RWPE2 (cell line): ENCODE data around the gene FYB2.

Experiments
- ATAC-seq: fragments of 200-7000 bp; cut with Tn5 transposase; 3 replicates; pipeline ENCODE4 v1.9.1; 2021; ENCODE audit warnings: low read depth
- DNase-seq: peaks from one replicate; pipeline ENCODE4 v3.0.0-alpha.2; 2020; ENCODE audit warnings: low spot score
- H3K27ac ChIP-seq: fragments of 450-650 bp; 2 replicates; pipeline ENCODE4 v1.5.1; 2017; ENCODE audit warnings: mild to moderate bottlenecking; ENCODE audit not compliant: poor library complexity, severe bottlenecking
- H3K27me3 ChIP-seq: fragments of 250-450 bp; sonication (Bioruptor Pico); 2 replicates; pipeline ENCODE4 v1.5.1; 2021; ENCODE audit warnings: mild to moderate bottlenecking, moderate library complexity; ENCODE audit not compliant: insufficient read depth, poor library complexity, severe bottlenecking
- H3K36me3 ChIP-seq: fragments of 250-450 bp; sonication (Bioruptor Pico); 2 replicates; pipeline ENCODE4 v1.5.1; 2020; ENCODE audit warnings: low read depth, mild to moderate bottlenecking, moderate library complexity
- H3K4me1 ChIP-seq: fragments of 250-450 bp; sonication (Bioruptor Pico); 2 replicates; pipeline ENCODE4 v1.5.1; 2021; ENCODE audit warnings: mild to moderate bottlenecking, moderate library complexity; ENCODE audit not compliant: insufficient read depth, poor library complexity, severe bottlenecking
- H3K4me3 ChIP-seq: fragments of 250-450 bp; sonication (Bioruptor Pico); 2 replicates; pipeline ENCODE4 v1.5.1; 2021; ENCODE audit warnings: mild to moderate bottlenecking, moderate library complexity; ENCODE audit not compliant: severe bottlenecking
- H3K9me3 ChIP-seq: fragments of 250-450 bp; sonication (Bioruptor Pico); 2 replicates; pipeline ENCODE4 v1.5.1; 2021; ENCODE audit warnings: mild to moderate bottlenecking, moderate library complexity; ENCODE audit not compliant: severe bottlenecking
- CTCF ChIP-seq: fragments of 450-650 bp; IDR thresholded peaks from one replicate; pipeline ENCODE4 v1.5.1; 2017; ENCODE audit warnings: mild to moderate bottlenecking, moderate library complexity; ENCODE audit not compliant: poor library complexity, severe bottlenecking

Gene FYB2

GRCh38 chr1:56816264-56816663, 2.9 kb downstream of the FYB2 start:
- no peak for DNase-seq
- no peak for TF ChIP-seq CTCF
- H3K27ac ChIP-seq = no peak overlapping the region
- ATAC-seq = no peak
- H3K9me3 ChIP-seq = no peaks in the 10 kb centered on the region
- no peaks in the 10 kb centered on the region for H3K36me3 ChIP-seq
- H3K27me3 ChIP-seq = no peaks in the 10 kb centered on the region
- no peaks in the 10 kb centered on the region for H3K4me1 ChIP-seq
- H3K4me3 ChIP-seq = no peak overlapping the region

GRCh38 chr1:56814205-56814604, 5.0 kb downstream of the FYB2 start:
- no peak for DNase-seq
- H3K27ac ChIP-seq = no peak overlapping the region
- no peak overlapping the region for H3K4me3 ChIP-seq
- H3K27me3 ChIP-seq = no peaks in the 10 kb centered on the region
- H3K9me3 ChIP-seq = no peaks in the 10 kb centered on the region
- no peaks in the 10 kb centered on the region for H3K4me1 ChIP-seq
- no peak for ATAC-seq
- no peaks in the 10 kb centered on the region for H3K36me3 ChIP-seq
- TF ChIP-seq CTCF = no peak

- H3K27ac ChIP-seq = no peak overlapping the region
- no peak for TF ChIP-seq CTCF
- no peaks in the 10 kb centered on the region for H3K36me3 ChIP-seq
- no peaks in the 10 kb centered on the region for H3K9me3 ChIP-seq
- DNase-seq = no peak
- no peaks in the 10 kb centered on the region for H3K4me1 ChIP-seq
- no peaks in the 10 kb centered on the region for H3K27me3 ChIP-seq
- ATAC-seq = no peak
- H3K4me3 ChIP-seq = no peak overlapping the region
Measured at GRCh38 chr1:56811331-56811730, 7.9 kb downstream of the FYB2 start.

- Histone ChIP-seq H3K4me3 (no peak overlapping the region), H3K27me3 (no peaks in the 10 kb centered on the region), H3K9me3 (no peaks in the 10 kb centered on the region), H3K4me1 (no peaks in the 10 kb centered on the region), H3K36me3 (no peaks in the 10 kb centered on the region), H3K27ac (no peak overlapping the region)
- TF ChIP-seq CTCF = no peak
- no peak for DNase-seq
- ATAC-seq = no peak
Measured at GRCh38 chr1:56808410-56808809, 10.8 kb downstream of the FYB2 start.

GRCh38 chr1:56806804-56807203, 12.4 kb downstream of the FYB2 start:
- ATAC-seq = no peak
- no peaks in the 10 kb centered on the region for H3K4me1 ChIP-seq
- no peaks in the 10 kb centered on the region for H3K27me3 ChIP-seq
- no peak overlapping the region for H3K4me3 ChIP-seq
- TF ChIP-seq CTCF = no peak
- no peak for DNase-seq
- H3K27ac ChIP-seq = no peak overlapping the region
- no peaks in the 10 kb centered on the region for H3K9me3 ChIP-seq
- H3K36me3 ChIP-seq = no peaks in the 10 kb centered on the region
